AG04449 (cell line): Measurements from ENCODE around the gene ECSCR.

Experiments
- CTCF ChIA-PET: fragments of 350-600 bp; formaldehyde crosslinking; extraction: SDS; loops from one replicate; lab custom pipeline; 2021; ENCODE audit warnings: antibody characterized with exemption; lab: Yijun Ruan, JAX
- POLR2A ChIA-PET: fragments of 400-600, 350-600 bp; formaldehyde crosslinking; extraction: SDS; loops from one replicate; lab custom pipeline; 2020; ENCODE audit warnings: antibody characterized with exemption, inconsistent platforms; lab: Yijun Ruan, JAX
- DNase-seq: peaks from one replicate; pipeline ENCODE4 v3.0.0-alpha.2; 2010; ENCODE audit warnings: low read depth, low spot score
- H3K4me3 ChIP-seq: 2 replicates; pipeline ENCODE4 v1.5.1; 2011; ENCODE audit warnings: low read depth, mild to moderate bottlenecking, control low read depth, low read length
- TF ChIP-seq, protein P1 (sequence below): IDR thresholded peaks from one replicate; pipeline ENCODE4 v1.5.1; 2011; ENCODE audit warnings: mild to moderate bottlenecking, moderate library complexity, low read length, control low read depth, inconsistent platforms; ENCODE audit not compliant: insufficient read depth; ENCODE audit errors: missing control alignments

The ECSCR gene

DNA sequence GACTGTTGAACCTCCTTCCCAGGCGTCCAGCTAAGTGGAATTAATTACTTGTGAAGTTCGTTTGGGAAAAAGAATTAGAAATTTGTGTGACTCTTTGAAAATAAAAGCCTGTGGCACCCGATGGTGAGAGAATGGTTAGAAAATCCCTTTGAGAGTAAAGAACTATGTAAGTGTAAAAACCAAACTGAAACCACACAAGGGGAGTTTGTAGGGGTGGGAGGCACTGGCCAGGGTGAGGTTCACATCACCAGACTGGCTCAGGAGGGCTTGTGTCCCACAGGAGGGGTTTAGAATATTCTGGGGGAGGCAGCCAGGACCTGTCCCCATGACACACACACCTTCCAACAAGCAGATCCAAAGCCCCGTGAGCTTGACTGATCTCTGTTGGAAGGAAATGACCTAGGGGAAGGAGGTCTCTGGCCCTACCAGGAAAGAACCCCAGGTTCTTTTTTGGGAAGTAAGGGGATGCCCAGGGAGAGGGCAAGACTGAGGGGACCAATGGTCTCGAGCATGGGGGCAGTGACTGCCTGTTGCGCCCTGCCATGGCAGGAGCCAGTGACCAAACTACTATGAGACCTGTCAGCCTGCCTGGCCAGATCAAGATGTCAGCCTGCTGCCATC, 62.9 kb downstream of the ECSCR start:
- TF ChIP-seq, protein P1, sequence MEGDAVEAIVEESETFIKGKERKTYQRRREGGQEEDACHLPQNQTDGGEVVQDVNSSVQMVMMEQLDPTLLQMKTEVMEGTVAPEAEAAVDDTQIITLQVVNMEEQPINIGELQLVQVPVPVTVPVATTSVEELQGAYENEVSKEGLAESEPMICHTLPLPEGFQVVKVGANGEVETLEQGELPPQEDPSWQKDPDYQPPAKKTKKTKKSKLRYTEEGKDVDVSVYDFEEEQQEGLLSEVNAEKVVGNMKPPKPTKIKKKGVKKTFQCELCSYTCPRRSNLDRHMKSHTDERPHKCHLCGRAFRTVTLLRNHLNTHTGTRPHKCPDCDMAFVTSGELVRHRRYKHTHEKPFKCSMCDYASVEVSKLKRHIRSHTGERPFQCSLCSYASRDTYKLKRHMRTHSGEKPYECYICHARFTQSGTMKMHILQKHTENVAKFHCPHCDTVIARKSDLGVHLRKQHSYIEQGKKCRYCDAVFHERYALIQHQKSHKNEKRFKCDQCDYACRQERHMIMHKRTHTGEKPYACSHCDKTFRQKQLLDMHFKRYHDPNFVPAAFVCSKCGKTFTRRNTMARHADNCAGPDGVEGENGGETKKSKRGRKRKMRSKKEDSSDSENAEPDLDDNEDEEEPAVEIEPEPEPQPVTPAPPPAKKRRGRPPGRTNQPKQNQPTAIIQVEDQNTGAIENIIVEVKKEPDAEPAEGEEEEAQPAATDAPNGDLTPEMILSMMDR: no peak
- POLR2A ChIA-PET: no interaction called here
- CTCF ChIA-PET: interaction anchor here (1.4 kb wide), 1 partner anchor 9 kb away, joined by 3 read pairs; no protein-coding TSS in a partner anchor

More for the DNA sequence above, 62.9 kb downstream of the ECSCR start:
- no peak overlapping the region for H3K4me3 ChIP-seq
- DNase-seq: no peak
